Uterus (tissue), 4 donors: ENCODE results near the gene SGSM2. TPM values are rescaled to one million over a fixed set of nuclear protein-coding genes. Genes with fewer than 3 reads are reported as not detected.

Experiments
- DNase-seq, 2 donors: peaks; one replicate each; pipeline ENCODE4 v3.0.0-alpha.2; 2019 to 2020
- H3K27ac ChIP-seq, 2 donors: fragments of 200-600 bp; sonication (generic); 1 replicate in 1 of 2; 2 replicates in 1 of 2; pipeline ENCODE4 v1.5.1; 2016 to 2018
- H3K27me3 ChIP-seq, 2 donors: fragments of 200-600 bp; sonication (generic); one replicate each; pipeline ENCODE4 v1.5.1; 2018 to 2019; ENCODE audit warnings: control low read depth in 1 of 2
- H3K36me3 ChIP-seq, 2 donors: fragments of 200-600 bp; sonication (generic); one replicate each; pipeline ENCODE4 v1.5.1; 2019; ENCODE audit warnings: control low read depth in 1 of 2
- H3K4me1 ChIP-seq, 2 donors: fragments of 200-600 bp; sonication (generic); one replicate each; pipeline ENCODE4 v1.5.1; 2018 to 2019; ENCODE audit warnings: control low read depth in 1 of 2
- H3K4me3 ChIP-seq, 2 donors: fragments of 200-600 bp; sonication (generic); 1 replicate in 1 of 2; 2 replicates in 1 of 2; pipeline ENCODE4 v1.5.1; 2018 to 2019; ENCODE audit warnings: mild to moderate bottlenecking in 1 of 2
- H3K9me3 ChIP-seq, 2 donors: fragments of 200-600 bp; sonication (generic); one replicate each; pipeline ENCODE4 v1.5.1; 2019; ENCODE audit warnings: control low read depth in 1 of 2
- CTCF ChIP-seq, 4 experiments: fragments of 200-600 bp in 2 of 4; fragments of 450-650 bp in 2 of 4; sonication (generic) in 2 of 4; IDR thresholded peaks; one replicate each; pipeline ENCODE4 v1.5.1; 2016 to 2019; ENCODE audit warnings: antibody characterized with exemption in 4 of 4, mild to moderate bottlenecking in 2 of 4, moderate library complexity in 1 of 4
- POLR2A ChIP-seq, 2 donors: fragments of 450-650 bp; IDR thresholded peaks; one replicate each; pipeline ENCODE4 v1.6.1; 2016; ENCODE audit warnings: antibody characterized with exemption in 2 of 2, mild to moderate bottlenecking in 1 of 2, moderate library complexity in 1 of 2
- intact Hi-C: fragments of 100-400 bp; cut with DNase I; formaldehyde crosslinking; loops from one replicate; pipeline ENCODE4 v1.15.1; 2023; ENCODE audit warnings: low total_unique reads
- total RNA-seq, 4 donors: library from RNA; depleted of rRNA in 3 of 4; stranded (reverse); fragments of >200 nt in 3 of 4; gene quantifications; one replicate each; pipeline versions ENCODE4 v1.1.0 to v1.2.4, GENCODE V29; 2014 to 2023
- donor health status: DM: yes; HTN: yes; CAD: no.

SGSM2 gene
- total RNA-seq, 4 donors from 2014 or later: 13.2 to 77.5 (median 51.2) TPM

- intact Hi-C loops: no loop called here
These were observed 40.4 kb downstream of the SGSM2 start for GRCh38 chr17:2377659-2378058.

GRCh38 chr17:2378905-2379304, 41.6 kb downstream of the SGSM2 start:
- no peak for DNase-seq
- H3K36me3 ChIP-seq: no peaks in the 10 kb centered on the region
- H3K27me3 ChIP-seq: no peaks in the 10 kb centered on the region
- no peaks in the 10 kb centered on the region for H3K9me3 ChIP-seq
- no peaks in the 10 kb centered on the region for H3K4me1 ChIP-seq
- intact Hi-C loops: no loop called here
- no peak overlapping the region for H3K27ac ChIP-seq
- H3K4me3 ChIP-seq: no peak overlapping the region
- TF ChIP-seq POLR2A (IDR thresholded peaks at IDR 0.05) (no peak), CTCF (IDR thresholded peaks at IDR 0.05) (no peak)

More at GRCh38 chr17:2377659-2378058, 40.4 kb downstream of the SGSM2 start:
- no peak overlapping the region for H3K4me3 ChIP-seq
- no peaks in the 10 kb centered on the region for H3K36me3 ChIP-seq
- TF ChIP-seq CTCF (IDR thresholded peaks at IDR 0.05): no peak
- no peak for TF ChIP-seq POLR2A (IDR thresholded peaks at IDR 0.05)
- H3K4me1 ChIP-seq: no peaks in the 10 kb centered on the region
- no peaks in the 10 kb centered on the region for H3K9me3 ChIP-seq
- no peaks in the 10 kb centered on the region for H3K27me3 ChIP-seq
- no peak overlapping the region for H3K27ac ChIP-seq
- no peak for DNase-seq

GRCh38 chr17:2379489-2380225, 42.4 kb downstream of the SGSM2 start:
- intact Hi-C loops: no loop called here
- Histone ChIP-seq H3K27ac (no peak overlapping the region), H3K4me1 (no peaks in the 10 kb centered on the region), H3K4me3 (no peak overlapping the region), H3K27me3 (no peaks in the 10 kb centered on the region), H3K36me3 (no peaks in the 10 kb centered on the region), H3K9me3 (no peaks in the 10 kb centered on the region)
- no peak for TF ChIP-seq POLR2A (IDR thresholded peaks at IDR 0.05)
- TF ChIP-seq CTCF (IDR thresholded peaks at IDR 0.05): no peak
- no peak for DNase-seq

- intact Hi-C loops: no loop called here
- DNase-seq: no peak
- Histone ChIP-seq H3K27ac (no peak overlapping the region), H3K4me3 (no peak overlapping the region), H3K4me1 (no peaks in the 10 kb centered on the region), H3K27me3 (no peaks in the 10 kb centered on the region), H3K36me3 (no peaks in the 10 kb centered on the region), H3K9me3 (no peaks in the 10 kb centered on the region)
- no peak for TF ChIP-seq POLR2A (IDR thresholded peaks at IDR 0.05)
- TF ChIP-seq CTCF (IDR thresholded peaks at IDR 0.05): no peak
These were observed 43.1 kb downstream of the SGSM2 start for GRCh38 chr17:2380226-2380922.

GRCh38 chr17:2380950-2381649, 43.8 kb downstream of the SGSM2 start:
- no peak for DNase-seq
- Histone ChIP-seq H3K9me3 (no peaks in the 10 kb centered on the region), H3K27me3 (no peaks in the 10 kb centered on the region), H3K4me1 (no peaks in the 10 kb centered on the region), H3K4me3 (no peak overlapping the region), H3K36me3 (no peaks in the 10 kb centered on the region), H3K27ac (no peak overlapping the region)
- intact Hi-C loops: no loop called here
- TF ChIP-seq POLR2A (IDR thresholded peaks at IDR 0.05): no peak
- no peak for TF ChIP-seq CTCF (IDR thresholded peaks at IDR 0.05)
